CD4-positive, alpha-beta T cell (primary cell): ENCODE measurements around the gene MED15. TPM values are rescaled to one million over a fixed set of nuclear protein-coding genes. Genes with fewer than 3 reads are reported as not detected.
"Not testable (repeated sequence)": the region's sequence is repeated elsewhere in the genome, so short reads cannot be mapped to it uniquely, and the experiment has no call there.

Experiments used
- ATAC-seq: fragments of 200-7000 bp; cut with Tn5 transposase; one replicate; pipeline ENCODE4 v1.10.0; 2022; ENCODE audit warnings: mild to moderate bottlenecking; ENCODE audit not compliant: poor library complexity
- CTCF ChIA-PET: fragments of 350-600 bp; sonication (Branson Sonifier 250); formaldehyde crosslinking; loops from one replicate; lab custom pipeline; 2021; ENCODE audit warnings: antibody characterized with exemption, inconsistent platforms; lab: Charles Lee
- POLR2A ChIA-PET: fragments of 350-600 bp; sonication (Branson Sonifier 250); formaldehyde crosslinking; loops from one replicate; lab custom pipeline; 2021; ENCODE audit warnings: antibody characterized with exemption, inconsistent platforms; lab: Charles Lee
- DNase-seq, 14 experiments: peaks; one replicate each; pipeline ENCODE4 v3.0.0-alpha.2; 2013 to 2020; ENCODE audit warnings: mixed read lengths in 2 of 14
- H3K27ac ChIP-seq, 2 donors: one replicate each; pipeline versions ENCODE4 v1.5.1 to v1.7.0; 2013; ENCODE audit warnings: low read length in 2 of 2, low read depth in 1 of 2, mild to moderate bottlenecking in 1 of 2
- H3K27me3 ChIP-seq, 2 experiments: 1 replicate in 1 of 2; 2 replicates in 1 of 2; pipeline versions ENCODE4 v1.6.1 to v1.7.0; 2013; ENCODE audit warnings: low read length in 2 of 2, control low read depth in 1 of 2, mild to moderate bottlenecking in 1 of 2, moderate library complexity in 1 of 2; ENCODE audit not compliant: insufficient read depth in 2 of 2, control insufficient read depth in 1 of 2
- H3K36me3 ChIP-seq: one replicate; pipeline ENCODE4 v1.6.1; 2013; ENCODE audit warnings: low read length, control low read depth; ENCODE audit not compliant: insufficient read depth
- H3K4me1 ChIP-seq: one replicate; pipeline ENCODE4 v1.6.1; 2013; ENCODE audit warnings: low read length, control low read depth; ENCODE audit not compliant: insufficient read depth
- H3K4me3 ChIP-seq: one replicate; pipeline ENCODE4 v1.5.1; 2013; ENCODE audit warnings: mild to moderate bottlenecking, low read length, moderate library complexity
- H3K9me3 ChIP-seq, 2 experiments: 1 replicate in 1 of 2; 2 replicates in 1 of 2; pipeline versions ENCODE4 v1.6.1 to v1.7.0; 2013; ENCODE audit warnings: low read length in 2 of 2, mild to moderate bottlenecking in 2 of 2, control low read depth in 1 of 2, moderate library complexity in 1 of 2; ENCODE audit not compliant: control insufficient read depth in 1 of 2, insufficient read depth in 1 of 2
- H3K27ac Mint-ChIP-seq: one replicate; pipeline ENCODE4 v1.8.0; 2020; ENCODE audit warnings: mixed read lengths
- H3K27me3 Mint-ChIP-seq: one replicate; pipeline ENCODE4 v1.8.0; 2021; ENCODE audit warnings: mixed read lengths
- H3K36me3 Mint-ChIP-seq: one replicate; pipeline ENCODE4 v1.8.0; 2021; ENCODE audit warnings: low read depth, mixed read lengths
- H3K4me1 Mint-ChIP-seq: one replicate; pipeline ENCODE4 v1.8.0; 2021; ENCODE audit warnings: low read depth, mixed read lengths
- H3K4me3 Mint-ChIP-seq: one replicate; pipeline ENCODE4 v1.8.0; 2020; ENCODE audit warnings: mild to moderate bottlenecking, mixed read lengths
- H3K9me3 Mint-ChIP-seq: one replicate; pipeline ENCODE4 v1.8.0; 2020; ENCODE audit warnings: mixed read lengths
- CTCF ChIP-seq: fragments of 200-600 bp; IDR thresholded peaks from one replicate; pipeline ENCODE4 v1.8.0; 2022; ENCODE audit warnings: antibody characterized with exemption, mild to moderate bottlenecking
- intact Hi-C, 2 experiments: fragments of 100-400 bp; cut with DNase I in 1 of 2; cut with micrococcal nuclease in 1 of 2; formaldehyde crosslinking; loops; one replicate each; pipeline versions ENCODE4 v1.15.1 to v1.9.0; 2023 to 2025; cut with DNase I, micrococcal nuclease
- total RNA-seq, 174 experiments: library from RNA in 2 of 174; stranded (reverse) in 2 of 174; gene quantifications; one replicate each; pipeline ENCODE4 v1.2.3 and lab custom pipeline; 2021 to 2026

MED15 gene
- total RNA-seq, 2 experiments from 2014 or later: 181 to 191 TPM

DNA sequence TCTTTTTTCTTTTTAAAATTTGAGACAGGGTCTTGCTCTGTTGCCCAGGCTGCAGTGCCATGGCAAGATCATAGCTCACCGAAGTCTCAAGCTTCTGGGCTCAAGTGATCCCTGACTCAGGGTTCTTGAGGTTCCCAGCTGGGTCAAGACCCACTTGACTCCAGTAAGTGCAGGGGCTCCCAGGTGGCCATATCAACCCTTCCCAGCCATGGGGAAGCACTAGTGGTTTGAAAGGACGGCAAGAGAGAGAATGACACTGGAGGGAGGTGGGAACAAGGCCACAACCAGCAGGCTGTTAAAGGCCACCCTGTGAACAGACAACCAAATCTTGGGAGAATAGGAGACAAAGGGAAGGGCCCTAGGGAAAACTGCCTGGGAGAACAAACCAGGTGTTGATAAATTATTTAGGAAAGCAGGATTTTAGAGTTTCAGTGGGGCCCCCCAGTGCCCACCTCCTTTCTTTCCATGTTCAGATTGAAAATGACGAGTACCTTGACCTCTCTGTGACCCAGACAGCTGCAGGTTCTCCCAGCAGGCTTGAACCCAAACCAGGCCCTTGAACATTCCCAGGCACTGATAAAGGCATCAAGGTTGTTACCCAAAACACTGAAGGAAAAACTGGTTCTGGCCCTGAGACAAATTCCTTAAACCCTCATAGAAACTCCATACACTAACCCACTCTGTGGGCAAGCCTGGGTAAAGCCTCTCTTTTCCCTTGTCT, 40.6 kb upstream of the MED15 start:
- intact Hi-C loops: no loop called here
- Mint-ChIP-seq H3K4me3 (no peak overlapping the region), H3K9me3 (no peaks in the 10 kb centered on the region), H3K4me1 (peaks cover 60% of the 10 kb centered on the region), H3K36me3 (peaks cover 39% of the 10 kb centered on the region), H3K27me3 (no peaks in the 10 kb centered on the region), H3K27ac (peak overlapping the region; percentile 96)
- POLR2A ChIA-PET: no interaction called here
- ATAC-seq: no peak
- Histone ChIP-seq H3K9me3 (no peaks in the 10 kb centered on the region), H3K27me3 (no peaks in the 10 kb centered on the region), H3K27ac (peak overlapping the region in 1 of 2 donors; percentile 12), H3K4me1 (peaks cover 71% of the 10 kb centered on the region), H3K36me3 (peaks cover 16% of the 10 kb centered on the region), H3K4me3 (no peak overlapping the region)
- CTCF ChIA-PET: no interaction called here
- no peak for TF ChIP-seq CTCF
- no peak for DNase-seq

DNA sequence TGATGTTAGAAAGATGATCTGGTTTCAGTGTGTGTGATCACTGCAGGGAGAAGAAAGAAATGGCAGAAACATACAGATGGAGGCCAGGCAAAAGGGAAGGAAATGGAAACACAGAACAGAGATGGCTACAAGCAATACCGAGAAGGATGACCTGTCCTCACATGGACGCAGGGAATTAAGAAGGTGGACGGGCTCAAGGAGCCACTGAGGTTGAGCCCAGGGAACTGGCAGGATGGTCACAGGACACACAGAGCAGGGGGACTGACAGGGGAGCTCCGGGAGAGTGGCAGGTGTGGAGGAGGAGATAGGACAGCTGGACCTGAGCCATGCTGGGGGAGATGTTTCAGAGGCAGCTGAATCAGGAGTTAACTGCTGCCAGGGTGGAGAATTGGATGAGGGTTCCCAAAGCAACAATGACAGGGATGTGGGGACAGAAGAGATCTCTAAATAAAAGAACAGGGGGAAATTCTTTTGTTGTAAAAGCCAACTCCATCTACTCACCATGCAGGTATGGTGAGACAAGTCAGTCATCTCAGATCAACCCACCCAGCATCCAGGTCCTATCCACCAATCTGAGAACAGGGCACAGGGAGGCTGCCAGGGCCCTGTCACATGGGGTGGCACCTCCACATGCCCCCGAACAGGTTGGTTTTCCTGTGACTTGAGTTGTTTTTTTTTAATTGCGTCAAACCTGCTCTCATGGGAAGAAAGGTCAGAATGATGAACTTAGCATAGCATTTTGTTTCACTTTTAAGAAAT, 38.1 kb upstream of the MED15 start:
- ATAC-seq: peak; percentile 37
- H3K4me1 Mint-ChIP-seq: peaks cover 48% of the 10 kb centered on the region
- peaks cover 54% of the 10 kb centered on the region for H3K4me1 ChIP-seq
- peak overlapping the region; percentile 74 for H3K27ac Mint-ChIP-seq
- TF ChIP-seq CTCF: no peak
- no peak overlapping the region for H3K4me3 ChIP-seq
- H3K36me3 Mint-ChIP-seq: peaks cover 36% of the 10 kb centered on the region
- no peaks in the 10 kb centered on the region for H3K27me3 Mint-ChIP-seq
- no peak overlapping the region for H3K27ac ChIP-seq
- intact Hi-C loops: no loop called here
- H3K36me3 ChIP-seq: peaks cover 16% of the 10 kb centered on the region
- POLR2A ChIA-PET: interaction anchor here (1.1 kb wide), 1 partner anchor 26 kb away, joined by 4 read pairs; no protein-coding TSS in a partner anchor
- H3K4me3 Mint-ChIP-seq: no peak overlapping the region
- H3K27me3 ChIP-seq: no peaks in the 10 kb centered on the region
- CTCF ChIA-PET: interaction anchor here (0.6 to 1.0 kb wide), 2 partner anchors 13 to 51 kb away, joined by 3 read pairs; no protein-coding TSS in a partner anchor
- no peaks in the 10 kb centered on the region for H3K9me3 ChIP-seq
- no peaks in the 10 kb centered on the region for H3K9me3 Mint-ChIP-seq
- peak in 1 of 14 experiments; percentile 54 for DNase-seq

DNA sequence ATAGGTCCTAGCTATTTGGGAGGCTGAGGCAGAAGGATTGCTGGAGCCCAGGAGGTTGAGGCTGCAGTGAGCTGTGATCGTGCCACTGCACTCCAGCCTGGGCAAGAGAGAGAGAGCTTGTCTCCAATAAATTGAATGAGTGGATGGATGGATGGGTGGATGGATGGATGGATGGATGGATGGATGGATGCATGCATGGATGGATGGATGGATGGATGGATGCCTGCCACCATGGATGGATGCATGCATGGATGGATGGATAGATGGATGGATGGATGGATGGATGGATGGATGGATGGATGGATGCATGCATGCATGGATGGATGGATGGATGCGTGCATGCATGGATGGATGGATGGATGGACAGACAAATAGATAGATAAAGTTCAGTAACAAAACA, 36.9 kb upstream of the MED15 start:
- not testable (repeated sequence) for H3K27ac Mint-ChIP-seq, H3K9me3 Mint-ChIP-seq, H3K4me3 Mint-ChIP-seq

More for the DNA sequence above, 36.9 kb upstream of the MED15 start:
- ATAC-seq, intact Hi-C loops, H3K27ac ChIP-seq, H3K4me3 ChIP-seq, H3K27me3 Mint-ChIP-seq, DNase-seq, H3K27me3 ChIP-seq, H3K9me3 ChIP-seq: not testable (repeated sequence)
- peaks cover 46% of the 10 kb centered on the region for H3K4me1 ChIP-seq
- H3K36me3 ChIP-seq: peaks cover 16% of the 10 kb centered on the region
- Mint-ChIP-seq H3K4me1 (peaks cover 47% of the 10 kb centered on the region), H3K36me3 (peaks cover 35% of the 10 kb centered on the region)
- POLR2A ChIA-PET: interaction anchor here (1.6 kb wide), 1 partner anchor 14 kb away, joined by 3 read pairs; no protein-coding TSS in a partner anchor
- CTCF ChIA-PET: interaction anchor here (0.5 kb wide), 1 partner anchor 75 kb away, joined by 3 read pairs; no protein-coding TSS in a partner anchor
